Caco-2 (cell line): ENCODE results near the gene SPEM3. TPM values are rescaled to one million over a fixed set of nuclear protein-coding genes. Genes with fewer than 3 reads are reported as not detected.

Source experiments
- BruUV-seq: library from RNA; stranded (reverse); fragments of 400-500 nt; replicated peaks from 2 replicates; lab custom pipeline; 2021; lab: Mats Ljungman, UMichigan
- CTCF ChIA-PET: fragments of 300-600 bp; sonication (Branson Sonifier 250); formaldehyde crosslinking; loops from one replicate; lab custom pipeline; 2022; ENCODE audit warnings: antibody characterized with exemption; lab: Charles Lee
- POLR2A ChIA-PET: fragments of 300-600 bp; sonication (Branson Sonifier 250); formaldehyde crosslinking; loops from one replicate; lab custom pipeline; 2022; ENCODE audit warnings: antibody characterized with exemption; lab: Charles Lee
- DNase-seq, 2 experiments: peaks; one replicate each; pipeline versions ENCODE4 v3.0.0 to v3.0.0-alpha.2; 2020 to 2022
- H3K27me3 ChIP-seq: replicated peaks from 2 replicates; pipeline ENCODE4 v1.6.0; 2011; ENCODE audit warnings: low read length; ENCODE audit not compliant: control insufficient read depth, insufficient read depth
- H3K36me3 ChIP-seq: 2 replicates; pipeline ENCODE4 v1.5.1; 2011; ENCODE audit warnings: low read length; ENCODE audit not compliant: control insufficient read depth, insufficient read depth
- H3K4me1 ChIP-seq: fragments of 250-450 bp; sonication (Bioruptor Pico); 2 replicates; pipeline ENCODE4 v1.5.1; 2020; ENCODE audit warnings: mild to moderate bottlenecking
- H3K4me3 ChIP-seq: 2 replicates; pipeline ENCODE4 v1.5.1; 2011; ENCODE audit warnings: low read depth, mild to moderate bottlenecking, control low read depth, low read length
- H3K9me3 ChIP-seq: fragments of 250-450 bp; sonication (Bioruptor Pico); 2 replicates; pipeline ENCODE4 v1.5.1; 2020; ENCODE audit warnings: mild to moderate bottlenecking, moderate library complexity
- H3K27ac Mint-ChIP-seq: one replicate; pipeline ENCODE4 v1.8.0; 2022; ENCODE audit warnings: mixed read lengths; ENCODE audit not compliant: unreplicated experiment
- H3K27me3 Mint-ChIP-seq: one replicate; pipeline ENCODE4 v1.8.0; 2022; ENCODE audit warnings: mixed read lengths; ENCODE audit not compliant: insufficient read depth, unreplicated experiment
- H3K36me3 Mint-ChIP-seq: one replicate; pipeline ENCODE4 v1.8.0; 2022; ENCODE audit warnings: mild to moderate bottlenecking, mixed read lengths; ENCODE audit not compliant: insufficient read depth, unreplicated experiment
- H3K4me1 Mint-ChIP-seq: one replicate; pipeline ENCODE4 v1.8.0; 2022; ENCODE audit warnings: low read depth, mixed read lengths; ENCODE audit not compliant: unreplicated experiment
- H3K4me3 Mint-ChIP-seq: one replicate; pipeline ENCODE4 v1.8.0; 2022; ENCODE audit warnings: mild to moderate bottlenecking, moderate library complexity, mixed read lengths; ENCODE audit not compliant: unreplicated experiment
- H3K9me3 Mint-ChIP-seq: one replicate; pipeline ENCODE4 v1.8.0; 2022; ENCODE audit warnings: mixed read lengths; ENCODE audit not compliant: unreplicated experiment
- CTCF ChIP-seq, 2 experiments: fragments of 200-600 bp in 1 of 2; IDR thresholded peaks; 1 replicate in 1 of 2; 2 replicates in 1 of 2; pipeline versions ENCODE4 v1.5.1 to v1.8.0; 2011 to 2022; ENCODE audit warnings: antibody characterized with exemption in 1 of 2, control low read depth in 1 of 2, inconsistent platforms in 1 of 2, low read depth in 1 of 2, low read length in 1 of 2, mild to moderate bottlenecking in 1 of 2, moderate library complexity in 1 of 2; ENCODE audit not compliant: insufficient read depth in 1 of 2, severe bottlenecking in 1 of 2, unreplicated experiment in 1 of 2
- intact Hi-C: fragments of 100-400 bp; cut with micrococcal nuclease; formaldehyde crosslinking; loops from one replicate; pipeline ENCODE4 v1.10.0; 2022; ENCODE audit not compliant: unreplicated experiment
- total RNA-seq: library from RNA; stranded (reverse); gene quantifications from 2 replicates; pipeline ENCODE4 v1.2.3, GENCODE V29; 2022

SPEM3 gene
- total RNA-seq, 1 experiment from 2014 or later, result not detected

- Histone ChIP-seq H3K27me3 (no peaks in the 10 kb centered on the region), H3K36me3 (no peaks in the 10 kb centered on the region), H3K4me3 (peak overlapping the region; percentile 55), H3K4me1 (no peaks in the 10 kb centered on the region), H3K9me3 (no peaks in the 10 kb centered on the region)
- BruUV-seq, result no TSS peak
- peak; percentile 74 to 86 for DNase-seq
- CTCF ChIA-PET, result interaction anchor here (0.6 to 2.9 kb wide), 12 partner anchors 15 to 124 kb away, joined by 3 to 21 read pairs (median 3); partner anchors contain the start of genes TMEM256, TNFSF13 and ZBTB4
- H3K4me1 Mint-ChIP-seq, result peaks cover 6% of the 10 kb centered on the region
- POLR2A ChIA-PET, result interaction anchor here (0.5 to 2.9 kb wide), 5 partner anchors 28 to 47 kb away, joined by 3 to 38 read pairs (median 4); partner anchors contain the start of genes POLR2A, TMEM256 and ZBTB4
- H3K36me3 Mint-ChIP-seq, result peaks cover 23% of the 10 kb centered on the region
- TF ChIP-seq CTCF (IDR thresholded peaks at IDR 0.05; ENCODE audit: insufficient read depth in 1 of 2, low read depth in 1 of 2, low read length in 1 of 2, severe bottlenecking in 1 of 2, unreplicated experiment in 1 of 2), result peak; percentile 45 to 48
- no peaks in the 10 kb centered on the region for H3K27me3 Mint-ChIP-seq
- no peaks in the 10 kb centered on the region for H3K9me3 Mint-ChIP-seq
- H3K4me3 Mint-ChIP-seq, result peak overlapping the region; percentile 81
- intact Hi-C loops, result loop anchor here (1.0 to 5.0 kb wide), 3 partner anchors 47 to 251 kb away; partner anchors contain the start of genes TMEM95, TP53 and WRAP53
- peak overlapping the region; percentile 95 for H3K27ac Mint-ChIP-seq
These were observed 8.1 kb downstream of the SPEM3 start for GRCh38 chr17:7436556-7437368.

- no peaks in the 10 kb centered on the region for H3K9me3 Mint-ChIP-seq
- H3K4me3 ChIP-seq, result peak overlapping the region; percentile 28
- no peak for DNase-seq
- peaks cover 23% of the 10 kb centered on the region for H3K36me3 Mint-ChIP-seq
- ChIA-PET POLR2A (interaction anchor here (0.5 to 2.9 kb wide), 3 partner anchors 27 to 47 kb away, joined by 3 to 38 read pairs (median 4); partner anchors contain the start of genes POLR2A and TMEM256), CTCF (interaction anchor here (0.6 to 2.9 kb wide), 10 partner anchors 18 to 123 kb away, joined by 3 to 21 read pairs (median 4); partner anchors contain the start of genes TMEM256, TNFSF13 and ZBTB4)
- no peaks in the 10 kb centered on the region for H3K9me3 ChIP-seq
- peak overlapping the region; percentile 81 for H3K4me3 Mint-ChIP-seq
- no peaks in the 10 kb centered on the region for H3K4me1 ChIP-seq
- TF ChIP-seq CTCF (IDR thresholded peaks at IDR 0.05; ENCODE audit: insufficient read depth in 1 of 2, low read depth in 1 of 2, low read length in 1 of 2, severe bottlenecking in 1 of 2, unreplicated experiment in 1 of 2), result no peak
- intact Hi-C loops, result loop anchor here (1.0 to 5.0 kb wide), 3 partner anchors 46 to 250 kb away; partner anchors contain the start of genes TMEM95, TP53 and WRAP53
- no TSS peak for BruUV-seq
- H3K27me3 Mint-ChIP-seq, result no peaks in the 10 kb centered on the region
- peaks cover 6% of the 10 kb centered on the region for H3K4me1 Mint-ChIP-seq
- H3K27me3 ChIP-seq, result no peaks in the 10 kb centered on the region
- H3K27ac Mint-ChIP-seq, result peak overlapping the region; percentile 95
- H3K36me3 ChIP-seq, result no peaks in the 10 kb centered on the region
These were observed 8.8 kb downstream of the SPEM3 start for GRCh38 chr17:7437369-7437863.
